Thoracic aorta (tissue), 2 donors: ENCODE results near the gene ALG2. TPM values are rescaled to one million over a fixed set of nuclear protein-coding genes. Genes with fewer than 3 reads are reported as not detected.

Experiments used
- ATAC-seq: fragments of 150-250 bp; one replicate; pipeline ENCODE4 v1.8.0; 2017; ENCODE audit warnings: low read depth; ENCODE audit not compliant: insufficient number of reproducible peaks, low FRiP score
- DNase-seq: peaks from one replicate; pipeline ENCODE4 v3.0.0-alpha.2; 2020; ENCODE audit warnings: low spot score
- H3K27ac ChIP-seq, 2 donors: fragments of 200-600 bp; sonication (generic); 1 replicate in 1 of 2; 2 replicates in 1 of 2; pipeline ENCODE4 v1.5.1; 2016; ENCODE audit warnings: mild to moderate bottlenecking in 2 of 2, moderate library complexity in 2 of 2
- H3K27me3 ChIP-seq: fragments of 200-600 bp; sonication (generic); replicated peaks from 2 replicates; pipeline ENCODE4 v1.6.0; 2016; ENCODE audit warnings: mild to moderate bottlenecking; ENCODE audit not compliant: insufficient read depth
- H3K36me3 ChIP-seq: fragments of 200-600 bp; sonication (generic); one replicate; pipeline ENCODE4 v1.5.1; 2016
- H3K4me1 ChIP-seq, 2 donors: fragments of 200-600 bp; sonication (generic); 1 replicate in 1 of 2; 2 replicates in 1 of 2; pipeline versions ENCODE4 v1.5.1 to v1.6.0; 2016; ENCODE audit warnings: low read depth in 2 of 2, mild to moderate bottlenecking in 1 of 2; ENCODE audit not compliant: control insufficient read depth in 1 of 2
- H3K4me3 ChIP-seq: fragments of 200-600 bp; sonication (generic); 2 replicates; pipeline ENCODE4 v1.5.1; 2016; ENCODE audit warnings: mild to moderate bottlenecking
- H3K9me3 ChIP-seq: fragments of 200-600 bp; sonication (generic); 2 replicates; pipeline ENCODE4 v1.5.1; 2016
- CTCF ChIP-seq: fragments of 200-600 bp; sonication (generic); IDR thresholded peaks from one replicate; pipeline ENCODE4 v1.5.1; 2019; ENCODE audit warnings: antibody characterized with exemption
- total RNA-seq, 2 donors: library from RNA; depleted of rRNA; stranded (reverse); fragments of >200 nt; gene quantifications; one replicate each; pipeline versions ENCODE4 v1.1.0 to v1.2.3, GENCODE V29; 2016

ALG2 gene
- total RNA-seq, 2 donors from 2014 or later: 19.8 to 49.2 TPM

GRCh38 chr9:99264070-99264680, 42.4 kb upstream of the ALG2 start:
- Histone ChIP-seq H3K36me3 (no peaks in the 10 kb centered on the region), H3K27me3 (no peaks in the 10 kb centered on the region), H3K27ac (no peak overlapping the region), H3K9me3 (no peaks in the 10 kb centered on the region), H3K4me3 (no peak overlapping the region), H3K4me1 (peaks cover 4 to 7% of the 10 kb centered on the region in 2 donors)
- DNase-seq (no peak), ATAC-seq (no peak)
- TF ChIP-seq CTCF: no peak

DNA sequence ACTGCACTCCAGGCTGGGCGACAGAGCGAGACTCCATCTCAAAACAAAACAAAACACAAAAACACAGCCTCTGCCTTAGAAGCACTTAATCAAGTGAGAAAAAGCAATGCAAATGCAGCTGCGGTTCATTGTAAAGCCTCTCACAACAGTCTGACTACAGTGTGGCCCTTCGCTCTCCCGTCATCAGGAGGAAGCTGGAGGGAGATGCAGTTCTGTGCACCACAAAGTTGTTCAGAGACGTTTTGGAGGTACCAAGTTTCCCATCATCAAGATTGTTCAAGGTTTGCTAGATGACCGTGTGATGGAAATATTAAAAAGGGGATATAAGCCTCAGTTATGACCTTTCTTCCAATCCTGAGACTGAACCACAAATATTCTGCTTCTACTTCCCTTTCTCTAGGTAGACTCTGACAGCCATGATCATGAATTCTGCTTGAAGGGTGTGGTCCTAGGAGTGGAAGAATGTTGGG, 41.2 kb upstream of the ALG2 start:
- H3K9me3 ChIP-seq: no peaks in the 10 kb centered on the region
- no peak for TF ChIP-seq CTCF
- DNase-seq (no peak), ATAC-seq (no peak)
- H3K4me1 ChIP-seq: peaks cover 4 to 11% of the 10 kb centered on the region in 2 donors
- H3K36me3 ChIP-seq: no peaks in the 10 kb centered on the region
- no peak overlapping the region for H3K27ac ChIP-seq
- H3K27me3 ChIP-seq: no peaks in the 10 kb centered on the region
- no peak overlapping the region for H3K4me3 ChIP-seq

DNA sequence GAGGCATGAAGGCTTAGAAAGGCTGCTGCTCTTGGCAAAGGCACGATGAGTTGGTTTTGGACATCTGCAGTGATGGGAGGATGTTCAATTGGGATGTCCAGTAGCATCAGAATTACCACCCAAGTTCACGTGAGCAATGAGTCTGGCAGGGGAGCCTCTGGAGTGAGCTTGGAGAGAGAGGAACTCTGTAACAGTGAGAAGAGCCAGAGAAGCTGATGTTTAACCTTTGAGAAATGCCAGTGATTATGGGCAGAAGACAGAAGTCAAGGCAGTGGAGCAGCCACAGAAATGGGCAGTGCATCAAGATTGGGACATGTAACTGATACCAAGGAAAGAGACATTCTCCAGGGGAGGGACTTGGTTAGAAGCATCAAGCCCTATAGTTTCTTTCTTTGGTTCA, 40.2 kb upstream of the ALG2 start:
- H3K36me3 ChIP-seq: no peaks in the 10 kb centered on the region
- peaks cover 4 to 11% of the 10 kb centered on the region in 2 donors for H3K4me1 ChIP-seq
- no peak overlapping the region for H3K4me3 ChIP-seq
- no peak for DNase-seq
- H3K27me3 ChIP-seq: no peaks in the 10 kb centered on the region
- no peak for TF ChIP-seq CTCF
- no peaks in the 10 kb centered on the region for H3K9me3 ChIP-seq
- no peak overlapping the region for H3K27ac ChIP-seq
- ATAC-seq: no peak

DNA sequence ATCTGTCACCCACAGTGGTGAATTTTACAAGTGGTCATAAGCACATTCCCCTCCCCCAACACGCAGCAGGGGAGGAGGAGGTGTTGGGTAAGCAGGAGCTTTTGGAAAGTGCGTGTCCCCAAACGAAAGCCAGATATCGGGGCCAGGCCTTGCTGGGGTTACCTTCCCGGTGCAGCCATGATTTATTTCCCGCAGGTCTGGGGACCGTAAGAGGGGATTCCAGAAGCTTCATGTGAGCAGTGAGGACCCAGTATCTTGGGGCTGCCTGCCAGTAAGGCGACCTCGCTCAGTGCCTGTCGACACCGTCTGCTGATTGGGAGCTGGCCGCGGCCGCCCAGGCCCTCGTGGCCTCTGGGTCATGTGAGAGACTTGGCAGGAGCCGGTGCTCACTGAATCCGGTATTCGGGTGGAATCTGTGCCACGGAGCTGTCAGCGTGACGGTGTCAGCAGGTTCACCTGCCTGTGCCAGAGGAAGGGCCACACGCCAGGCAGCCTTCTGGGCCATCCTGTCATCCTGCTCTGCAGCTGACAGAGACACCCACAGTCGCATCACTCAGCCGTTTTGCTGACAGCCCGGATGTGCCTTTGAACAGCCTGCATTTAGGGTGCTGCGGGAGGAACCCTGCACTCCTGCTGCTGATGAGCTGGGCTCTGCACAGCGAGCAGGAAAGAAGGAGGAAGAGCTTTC, 37.6 kb upstream of the ALG2 start:
- no peak for TF ChIP-seq CTCF
- peaks cover 0 to 4% of the 10 kb centered on the region in 2 donors for H3K4me1 ChIP-seq
- ATAC-seq (peak; percentile 37), DNase-seq (peak; percentile 11)
- no peaks in the 10 kb centered on the region for H3K9me3 ChIP-seq
- no peaks in the 10 kb centered on the region for H3K27me3 ChIP-seq
- peak overlapping the region; percentile 12 to 61 for H3K27ac ChIP-seq
- H3K4me3 ChIP-seq: peak overlapping the region; percentile 69
- H3K36me3 ChIP-seq: no peaks in the 10 kb centered on the region

DNA sequence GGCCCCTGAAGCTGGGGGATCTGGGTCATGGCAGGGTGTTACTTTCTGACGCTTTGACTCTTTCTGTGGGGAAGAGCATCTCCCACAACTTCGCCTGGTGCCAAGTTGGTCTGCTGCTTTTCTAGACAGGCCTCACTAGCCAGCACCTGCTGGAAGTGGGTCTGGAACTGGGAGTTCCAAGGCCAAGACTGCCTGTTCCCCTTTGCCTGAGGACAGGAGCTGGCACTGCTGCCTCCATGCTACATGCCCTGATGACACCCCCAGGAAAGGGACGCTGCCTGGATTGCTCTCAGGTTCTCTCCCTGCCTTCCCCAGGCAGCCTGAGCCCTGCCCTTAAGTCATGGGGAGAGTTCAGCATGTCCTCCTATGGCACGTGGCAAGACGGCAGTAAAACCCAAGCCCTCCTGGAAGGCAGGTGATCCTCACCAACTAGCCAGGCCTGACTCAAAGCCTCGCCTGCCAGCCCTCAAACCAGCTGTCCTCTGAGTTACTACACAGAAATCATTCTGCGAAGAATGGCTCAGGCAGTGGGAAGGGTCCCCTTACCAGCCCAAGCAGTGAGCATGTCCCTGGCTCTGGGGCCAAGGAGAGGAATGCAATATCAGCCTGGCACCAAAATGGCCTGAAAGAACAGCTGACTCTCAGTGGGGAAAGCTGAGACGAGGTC, 36.1 kb upstream of the ALG2 start:
- no peaks in the 10 kb centered on the region for H3K36me3 ChIP-seq
- no peaks in the 10 kb centered on the region for H3K27me3 ChIP-seq
- H3K4me3 ChIP-seq: no peak overlapping the region
- DNase-seq: no peak
- no peaks in the 10 kb centered on the region for H3K9me3 ChIP-seq
- no peak for ATAC-seq
- H3K4me1 ChIP-seq: peaks cover 0 to 4% of the 10 kb centered on the region in 2 donors
- TF ChIP-seq CTCF: no peak
- H3K27ac ChIP-seq: no peak overlapping the region
